Neuronal stem cell (in vitro differentiated cells): ENCODE results near the gene TPI1.

Source experiments
- DNase-seq: peaks from one replicate; pipeline ENCODE4 v3.0.0-alpha.2; 2013; ENCODE audit warnings: low spot score
- H2AFZ ChIP-seq: one replicate; pipeline ENCODE4 v1.6.1; 2013; ENCODE audit warnings: mild to moderate bottlenecking, low read length, inconsistent platforms
- H2AK5ac ChIP-seq: 2 replicates; pipeline ENCODE4 v1.6.1; 2013; ENCODE audit warnings: low read depth, mild to moderate bottlenecking, inconsistent platforms, low read length, moderate library complexity, mixed read lengths
- H2BK120ac ChIP-seq: 2 replicates; pipeline ENCODE4 v1.6.1; 2013; ENCODE audit warnings: low read depth, mild to moderate bottlenecking, inconsistent platforms, low read length, moderate library complexity, mixed read lengths
- H2BK12ac ChIP-seq: one replicate; pipeline ENCODE4 v1.6.1; 2013; ENCODE audit warnings: low read length, inconsistent platforms
- H2BK15ac ChIP-seq: 2 replicates; pipeline ENCODE4 v1.6.1; 2013; ENCODE audit warnings: mild to moderate bottlenecking, low read length, inconsistent platforms, mixed read lengths
- H2BK5ac ChIP-seq: one replicate; pipeline ENCODE4 v1.6.1; 2013; ENCODE audit warnings: inconsistent platforms, mild to moderate bottlenecking, low read length, moderate library complexity
- H3K14ac ChIP-seq: one replicate; pipeline ENCODE4 v1.6.1; 2013; ENCODE audit warnings: low read length, inconsistent platforms
- H3K18ac ChIP-seq: 2 replicates; pipeline ENCODE4 v1.6.1; 2013; ENCODE audit warnings: low read length, inconsistent platforms
- H3K23ac ChIP-seq: 2 replicates; pipeline ENCODE4 v1.6.1; 2013; ENCODE audit warnings: low read depth, mild to moderate bottlenecking, mixed read lengths, low read length, inconsistent platforms; ENCODE audit not compliant: poor library complexity
- H3K27ac ChIP-seq: replicated peaks from 3 replicates; pipeline ENCODE4 v1.5.1; 2013; ENCODE audit warnings: low read length, inconsistent platforms
- H3K27me3 ChIP-seq, 3 experiments: 2 replicates each; pipeline ENCODE4 v1.6.1; 2013; ENCODE audit warnings: low read length in 3 of 3, mild to moderate bottlenecking in 2 of 3, inconsistent platforms in 1 of 3, low read depth in 1 of 3, mixed read lengths in 1 of 3, moderate library complexity in 1 of 3; ENCODE audit not compliant: control insufficient read depth in 3 of 3, insufficient read depth in 3 of 3
- H3K36me3 ChIP-seq, 2 donors: replicated peaks in 1 of 2; 2 replicates each; pipeline ENCODE4 v1.6.1; 2013; ENCODE audit warnings: low read length in 2 of 2; ENCODE audit not compliant: control insufficient read depth in 2 of 2, insufficient read depth in 2 of 2
- H3K4ac ChIP-seq: 2 replicates; pipeline ENCODE4 v1.6.1; 2013; ENCODE audit warnings: inconsistent platforms, mild to moderate bottlenecking, low read length, moderate library complexity
- H3K4me1 ChIP-seq, 2 donors: 1 replicate in 1 of 2; 2 replicates in 1 of 2; pipeline ENCODE4 v1.6.1; 2013; ENCODE audit warnings: low read length in 2 of 2, low read depth in 1 of 2; ENCODE audit not compliant: control insufficient read depth in 2 of 2, insufficient read depth in 1 of 2
- H3K4me2 ChIP-seq: one replicate; pipeline ENCODE4 v1.6.1; 2013; ENCODE audit warnings: mild to moderate bottlenecking, low read length, inconsistent platforms; ENCODE audit not compliant: insufficient read depth, poor library complexity, severe bottlenecking
- H3K4me3 ChIP-seq, 2 donors: 2 replicates each; pipeline ENCODE4 v1.5.1; 2013; ENCODE audit warnings: low read length in 2 of 2, mild to moderate bottlenecking in 2 of 2, inconsistent platforms in 1 of 2, moderate library complexity in 1 of 2
- H3K79me1 ChIP-seq: one replicate; pipeline ENCODE4 v1.6.1; 2013; ENCODE audit warnings: low read depth, mild to moderate bottlenecking, inconsistent platforms, low read length, moderate library complexity
- H3K9ac ChIP-seq: one replicate; pipeline ENCODE4 v1.6.1; 2013; ENCODE audit warnings: mild to moderate bottlenecking, low read depth, low read length, inconsistent platforms; ENCODE audit not compliant: poor library complexity
- H3K9me3 ChIP-seq, 2 donors: replicated peaks in 1 of 2; 2 replicates each; pipeline versions ENCODE3 to v1.6.1; 2013; ENCODE audit warnings: low read length in 2 of 2, mild to moderate bottlenecking in 2 of 2, inconsistent platforms in 1 of 2, low read depth in 1 of 2, mixed read lengths in 1 of 2, moderate library complexity in 1 of 2; ENCODE audit not compliant: control insufficient read depth in 2 of 2, insufficient read depth in 1 of 2
- H4K8ac ChIP-seq: one replicate; pipeline ENCODE4 v1.6.1; 2013; ENCODE audit warnings: low read depth, mild to moderate bottlenecking, inconsistent platforms, low read length, moderate library complexity
- H4K91ac ChIP-seq: one replicate; pipeline ENCODE4 v1.6.1; 2013; ENCODE audit warnings: low read length, low read depth, mild to moderate bottlenecking, inconsistent platforms; ENCODE audit not compliant: poor library complexity
- WGBS, 2 donors: extraction: QIAGEN DNeasy Blood & Tissue Kit; methylation state at CpG; one replicate each; pipeline ENCODE4 v1.1.7; 2013; ENCODE audit warnings: missing lambda C conversion rate in 2 of 2, mixed read lengths in 1 of 2; ENCODE audit not compliant: insufficient read length in 2 of 2, insufficient replicate concordance in 1 of 2; ENCODE audit errors: extremely low coverage in 2 of 2; 5-methylcytosine and 5-hydroxymethylcytosine counted together

TPI1 gene

GRCh38 chr12:6828781-6829535 is 38.4 kb upstream of the TPI1 start:
- Histone ChIP-seq H3K4me2 (peak overlapping the region; percentile 77), H2BK12ac (peak overlapping the region; percentile 82), H4K91ac (peak overlapping the region; percentile 89), H3K23ac (peak overlapping the region; percentile 98), H3K4me1 (peaks cover 16 to 17% of the 10 kb centered on the region in 2 donors), H2BK15ac (peak overlapping the region; percentile 45), H3K4ac (peak overlapping the region; percentile 94), H3K27me3 (no peaks in the 10 kb centered on the region), H3K36me3 (peaks cover 35 to 39% of the 10 kb centered on the region in 2 donors), H3K79me1 (peaks cover 35% of the 10 kb centered on the region), H3K27ac (peak overlapping the region; percentile 66), H2BK120ac (peak overlapping the region; percentile 89), H3K14ac (peak overlapping the region; percentile 85), H2AK5ac (peak overlapping the region; percentile 99), H3K9ac (peak overlapping the region; percentile 98), H2BK5ac (peak overlapping the region; percentile 83), H3K9me3 (peaks cover 0 to 1% of the 10 kb centered on the region in 2 donors), H3K18ac (peak overlapping the region; percentile 95), H2AFZ (peak overlapping the region; percentile 61), H3K4me3 (peak overlapping the region; percentile 87 to 99), H4K8ac (peak overlapping the region; percentile 48)
- DNase-seq: no peak
- WGBS, 2 donors: no CpG with 5 or more reads among the region's 71 CpGs

- DNase-seq: no peak
- peak overlapping the region; percentile 10 for H3K27ac ChIP-seq
Measured at GRCh38 chr12:6829536-6830220, 37.7 kb upstream of the TPI1 start.

GRCh38 chr12:6830286-6830890 is 36.9 kb upstream of the TPI1 start:
- H3K9me3 ChIP-seq: no peaks in the 10 kb centered on the region
- no peak overlapping the region for H2BK5ac ChIP-seq
- peaks cover 31% of the 10 kb centered on the region for H3K79me1 ChIP-seq
- H3K9ac ChIP-seq: no peak overlapping the region
- no peak overlapping the region for H3K4ac ChIP-seq
- DNase-seq: no peak
- no peak overlapping the region for H2BK12ac ChIP-seq
- H3K4me3 ChIP-seq: peak overlapping the region; percentile 18 to 87
- H4K8ac ChIP-seq: no peak overlapping the region
- H3K18ac ChIP-seq: peak overlapping the region; percentile 42
- H3K36me3 ChIP-seq: peaks cover 37 to 54% of the 10 kb centered on the region in 2 donors
- H3K14ac ChIP-seq: no peak overlapping the region
- H2BK15ac ChIP-seq: no peak overlapping the region
- H2AFZ ChIP-seq: no peak overlapping the region
- peak overlapping the region; percentile 65 for H2AK5ac ChIP-seq
- H3K27me3 ChIP-seq: no peaks in the 10 kb centered on the region
- WGBS, 2 donors: no CpG with 5 or more reads among the region's 11 CpGs
- H3K23ac ChIP-seq: peak overlapping the region; percentile 50
- no peak overlapping the region for H3K27ac ChIP-seq
- H2BK120ac ChIP-seq: peak overlapping the region; percentile 93
- no peak overlapping the region for H4K91ac ChIP-seq
- peaks cover 12 to 14% of the 10 kb centered on the region in 2 donors for H3K4me1 ChIP-seq
- no peak overlapping the region for H3K4me2 ChIP-seq

More at GRCh38 chr12:6829536-6830220, 37.7 kb upstream of the TPI1 start:
- H3K79me1 ChIP-seq: peaks cover 32% of the 10 kb centered on the region
- no peaks in the 10 kb centered on the region for H3K9me3 ChIP-seq
- peak overlapping the region; percentile 87 to 99 for H3K4me3 ChIP-seq
- no peak overlapping the region for H4K8ac ChIP-seq
- peak overlapping the region; percentile 49 for H2BK12ac ChIP-seq
- no peak overlapping the region for H3K14ac ChIP-seq
- no peak overlapping the region for H3K4ac ChIP-seq
- H4K91ac ChIP-seq: no peak overlapping the region
- H3K9ac ChIP-seq: peak overlapping the region; percentile 98
- H3K27me3 ChIP-seq: no peaks in the 10 kb centered on the region
- H3K23ac ChIP-seq: peak overlapping the region; percentile 50
- peak overlapping the region; percentile 95 for H3K18ac ChIP-seq
- H2BK15ac ChIP-seq: no peak overlapping the region
- H3K36me3 ChIP-seq: peaks cover 37 to 46% of the 10 kb centered on the region in 2 donors
- WGBS, 2 donors: no CpG with 5 or more reads among the region's 19 CpGs
- H2BK120ac ChIP-seq: peak overlapping the region; percentile 22
- peak overlapping the region; percentile 60 for H2AK5ac ChIP-seq
- peak overlapping the region; percentile 77 for H3K4me2 ChIP-seq
- peak overlapping the region; percentile 61 for H2AFZ ChIP-seq
- peaks cover 16 to 17% of the 10 kb centered on the region in 2 donors for H3K4me1 ChIP-seq
- H2BK5ac ChIP-seq: peak overlapping the region; percentile 83
